DND-41 (cell line): ENCODE measurements around the gene LHX2.

ENCODE experiments used
- ATAC-seq: fragments of 200-7000 bp; cut with Tn5 transposase; 3 replicates; pipeline ENCODE4 v1.9.1; 2021; ENCODE audit warnings: low read depth; ENCODE audit not compliant: insufficient read depth
- DNase-seq: peaks from one replicate; pipeline ENCODE4 v3.0.0-alpha.2; 2020
- H2AFZ ChIP-seq: 2 replicates; pipeline ENCODE4 v1.6.0; 2012; ENCODE audit warnings: low read depth, low read length
- H3K27ac ChIP-seq: 2 replicates; pipeline ENCODE4 v1.5.1; 2012; ENCODE audit warnings: low read length, inconsistent platforms
- H3K27me3 ChIP-seq: fragments of 200-600 bp; sonication (generic); 2 replicates; pipeline ENCODE4 v1.6.0; 2012; ENCODE audit warnings: low read length, mild to moderate bottlenecking, inconsistent platforms; ENCODE audit not compliant: insufficient read depth, poor library complexity
- H3K36me3 ChIP-seq: 2 replicates; pipeline ENCODE4 v1.5.1; 2012; ENCODE audit warnings: low read length, inconsistent platforms; ENCODE audit not compliant: insufficient read depth
- H3K4me1 ChIP-seq: 2 replicates; pipeline ENCODE4 v1.5.1; 2012; ENCODE audit warnings: mild to moderate bottlenecking, low read length; ENCODE audit not compliant: insufficient read depth
- H3K4me2 ChIP-seq: 2 replicates; pipeline ENCODE4 v1.6.0; 2012; ENCODE audit warnings: mild to moderate bottlenecking, moderate library complexity, low read length, inconsistent platforms; ENCODE audit not compliant: insufficient read depth
- H3K4me3 ChIP-seq, 2 experiments: fragments of 200-600 bp in 1 of 2; shearing (Covaris generic) in 1 of 2; 2 replicates each; pipeline ENCODE4 v1.5.1; 2012 to 2016; ENCODE audit warnings: inconsistent platforms in 2 of 2, low read length in 2 of 2, mild to moderate bottlenecking in 2 of 2, low read depth in 1 of 2, moderate library complexity in 1 of 2
- H3K79me2 ChIP-seq: 2 replicates; pipeline ENCODE4 v1.6.0; 2012; ENCODE audit warnings: low read length, inconsistent platforms; ENCODE audit not compliant: insufficient read depth
- H3K9ac ChIP-seq: 2 replicates; pipeline ENCODE4 v1.6.0; 2012; ENCODE audit warnings: low read depth, mild to moderate bottlenecking, inconsistent platforms, low read length, moderate library complexity
- H3K9me3 ChIP-seq: 2 replicates; pipeline ENCODE4 v1.5.1; 2012; ENCODE audit warnings: low read length, moderate library complexity, mild to moderate bottlenecking, inconsistent platforms; ENCODE audit not compliant: insufficient read depth, severe bottlenecking
- H4K20me1 ChIP-seq: 2 replicates; pipeline ENCODE4 v1.6.0; 2012; ENCODE audit warnings: low read length; ENCODE audit not compliant: insufficient read depth
- CTCF ChIP-seq: IDR thresholded peaks from 2 replicates; pipeline ENCODE4 v1.5.1; 2012; ENCODE audit warnings: borderline replicate concordance, low read length, moderate library complexity, mild to moderate bottlenecking; ENCODE audit not compliant: poor library complexity, severe bottlenecking; ENCODE audit errors: extremely low read depth
- EZH2 ChIP-seq: IDR thresholded peaks from 3 replicates; pipeline ENCODE4 v1.6.1; 2012; ENCODE audit warnings: borderline replicate concordance, low read depth, mild to moderate bottlenecking, moderate library complexity, low read length, inconsistent platforms; ENCODE audit not compliant: severe bottlenecking

LHX2 gene

GRCh38 chr9:124041817-124042116 lies 30.2 kb downstream of the LHX2 start:
- Histone ChIP-seq H3K9me3 (no peaks in the 10 kb centered on the region), H3K9ac (no peak overlapping the region), H3K27ac (no peak overlapping the region), H3K4me2 (no peak overlapping the region), H3K79me2 (no peaks in the 10 kb centered on the region), H3K4me1 (no peaks in the 10 kb centered on the region), H3K27me3 (no peaks in the 10 kb centered on the region), H2AFZ (no peak overlapping the region), H4K20me1 (no peaks in the 10 kb centered on the region), H3K4me3 (no peak overlapping the region), H3K36me3 (no peaks in the 10 kb centered on the region)
- ATAC-seq (no peak), DNase-seq (no peak)
- TF ChIP-seq CTCF (no peak), EZH2 (no peak)

- no peak overlapping the region for H3K4me2 ChIP-seq
- ATAC-seq (no peak), DNase-seq (no peak)
- H3K4me1 ChIP-seq = no peaks in the 10 kb centered on the region
- H3K9ac ChIP-seq = no peak overlapping the region
- H3K9me3 ChIP-seq = no peaks in the 10 kb centered on the region
- no peak overlapping the region for H2AFZ ChIP-seq
- TF ChIP-seq EZH2 = no peak
- TF ChIP-seq CTCF = no peak
- no peaks in the 10 kb centered on the region for H3K27me3 ChIP-seq
- H3K79me2 ChIP-seq = no peaks in the 10 kb centered on the region
- no peak overlapping the region for H3K27ac ChIP-seq
- no peaks in the 10 kb centered on the region for H4K20me1 ChIP-seq
- H3K4me3 ChIP-seq = no peak overlapping the region
- H3K36me3 ChIP-seq = no peaks in the 10 kb centered on the region
These were observed 30.7 kb downstream of the LHX2 start for GRCh38 chr9:124042201-124042721.

- no peaks in the 10 kb centered on the region for H3K4me1 ChIP-seq
- no peaks in the 10 kb centered on the region for H3K27me3 ChIP-seq
- no peaks in the 10 kb centered on the region for H3K79me2 ChIP-seq
- H3K27ac ChIP-seq = no peak overlapping the region
- no peak overlapping the region for H2AFZ ChIP-seq
- no peaks in the 10 kb centered on the region for H4K20me1 ChIP-seq
- H3K9ac ChIP-seq = no peak overlapping the region
- no peak for TF ChIP-seq CTCF
- no peak for TF ChIP-seq EZH2
- DNase-seq (no peak), ATAC-seq (no peak)
- no peak overlapping the region for H3K4me3 ChIP-seq
- H3K4me2 ChIP-seq = no peak overlapping the region
- no peaks in the 10 kb centered on the region for H3K9me3 ChIP-seq
- no peaks in the 10 kb centered on the region for H3K36me3 ChIP-seq
These were observed 32.9 kb downstream of the LHX2 start for GRCh38 chr9:124044448-124044847.
